ENCODE measurements around the gene NTNG1. TPM values are rescaled to one million over a fixed set of nuclear protein-coding genes. Genes with fewer than 3 reads are reported as not detected.

NTNG1 gene
- total and polyA plus RNA-seq, 10 of the 15 experiments (the other 5 are each of a cell fraction or from before 2014, with no cell fraction given), result 0.18 to 2.3 (median 1.1) TPM; not detected in 1

- TF ChIP-seq, protein P1, sequence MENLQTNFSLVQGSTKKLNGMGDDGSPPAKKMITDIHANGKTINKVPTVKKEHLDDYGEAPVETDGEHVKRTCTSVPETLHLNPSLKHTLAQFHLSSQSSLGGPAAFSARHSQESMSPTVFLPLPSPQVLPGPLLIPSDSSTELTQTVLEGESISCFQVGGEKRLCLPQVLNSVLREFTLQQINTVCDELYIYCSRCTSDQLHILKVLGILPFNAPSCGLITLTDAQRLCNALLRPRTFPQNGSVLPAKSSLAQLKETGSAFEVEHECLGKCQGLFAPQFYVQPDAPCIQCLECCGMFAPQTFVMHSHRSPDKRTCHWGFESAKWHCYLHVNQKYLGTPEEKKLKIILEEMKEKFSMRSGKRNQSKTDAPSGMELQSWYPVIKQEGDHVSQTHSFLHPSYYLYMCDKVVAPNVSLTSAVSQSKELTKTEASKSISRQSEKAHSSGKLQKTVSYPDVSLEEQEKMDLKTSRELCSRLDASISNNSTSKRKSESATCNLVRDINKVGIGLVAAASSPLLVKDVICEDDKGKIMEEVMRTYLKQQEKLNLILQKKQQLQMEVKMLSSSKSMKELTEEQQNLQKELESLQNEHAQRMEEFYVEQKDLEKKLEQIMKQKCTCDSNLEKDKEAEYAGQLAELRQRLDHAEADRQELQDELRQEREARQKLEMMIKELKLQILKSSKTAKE (IDR thresholded peaks at IDR 0.05; ENCODE audit: low read depth, poor library complexity, severe bottlenecking), result no peak
- no peak for TF ChIP-seq PRDM15 (CRISPR knock-in tag; IDR thresholded peaks at IDR 0.05)
- no peak for TF ChIP-seq ZBTB33 (IDR thresholded peaks at IDR 0.05)
- no peak for TF ChIP-seq MTA2 (IDR thresholded peaks at IDR 0.05; ENCODE audit: low read depth)
- TF ChIP-seq KLF5 (IDR thresholded peaks at IDR 0.05; ENCODE audit: partially characterized antibody), result no peak
- TF ChIP-seq BCL11A (IDR thresholded peaks at IDR 0.05; ENCODE audit: low read depth, low read length), result no peak
- TF ChIP-seq IRF5 (IDR thresholded peaks at IDR 0.05; ENCODE audit: borderline replicate concordance), result no peak
- no peak for TF ChIP-seq IKZF2 (IDR thresholded peaks at IDR 0.05)
- peak; percentile 55 for TF ChIP-seq IKZF1 (conservative IDR thresholded peaks at IDR 0.05)
- TF ChIP-seq SUPT20H (IDR thresholded peaks at IDR 0.05; ENCODE audit: borderline replicate concordance, control insufficient read depth, low read depth, low read length), result no peak
- no peak for TF ChIP-seq MEF2A (IDR thresholded peaks at IDR 0.05; ENCODE audit: insufficient read depth, low read depth, low read length)
- TF ChIP-seq EGR1 (IDR thresholded peaks at IDR 0.05; ENCODE audit: borderline replicate concordance in 1 of 2, low read depth in 2 of 2, low read length in 2 of 2), result peak in 1 of 2 experiments; percentile 73; a peak in 2 of 3 replicates
- no peak for TF ChIP-seq ZNF207 (IDR thresholded peaks at IDR 0.05; ENCODE audit: borderline replicate concordance)
- no peak for TF ChIP-seq ZNF687 (IDR thresholded peaks at IDR 0.05)
These were observed at the start of gene NTNG1 (continued) for GRCh38 chr1:107140703-107141490.
